CD1c-positive myeloid dendritic cell (primary cell): ENCODE data around the gene ABHD1.

Source experiments
- DNase-seq: peaks from one replicate; pipeline ENCODE4 v3.0.0-alpha.2; 2016; ENCODE audit errors: extremely low spot score

Gene ABHD1

GRCh38 chr2:27086724-27087593, 36.7 kb upstream of the ABHD1 start, which contains the start of gene KHK:
Gene KHK (plus strand): TSS chr2:27086772. CDS start chr2:27087260, 488 bp downstream.
- DNase-seq = no peak

GRCh38 chr2:27087823-27088410, 35.7 kb upstream of the ABHD1 start:
- no peak for DNase-seq

GRCh38 chr2:27088634-27089033, 35.0 kb upstream of the ABHD1 start:
- DNase-seq = no peak

- no peak for DNase-seq
These were observed 34.3 kb upstream of the ABHD1 start for GRCh38 chr2:27089111-27089954.

- no peak for DNase-seq
These were observed 31.6 kb upstream of the ABHD1 start for GRCh38 chr2:27091746-27092695.

- no peak for DNase-seq
These were observed 30.8 kb upstream of the ABHD1 start for GRCh38 chr2:27092696-27093429.

- no peak for DNase-seq
These were observed 29.9 kb upstream of the ABHD1 start for GRCh38 chr2:27093430-27094352.

- no peak for DNase-seq
These were observed 29.1 kb upstream of the ABHD1 start for GRCh38 chr2:27094353-27094984.

GRCh38 chr2:27095427-27095744, 28.2 kb upstream of the ABHD1 start:
- DNase-seq = no peak

GRCh38 chr2:27095745-27096651, 27.6 kb upstream of the ABHD1 start:
- DNase-seq = peak; percentile 56

- peak; percentile 66 for DNase-seq
These were observed 26.8 kb upstream of the ABHD1 start for GRCh38 chr2:27096748-27097297.

- no peak for DNase-seq
These were observed 26.3 kb upstream of the ABHD1 start for GRCh38 chr2:27097341-27097740.

GRCh38 chr2:27099334-27099955, 24.2 kb upstream of the ABHD1 start:
- no peak for DNase-seq

GRCh38 chr2:27100036-27100435, 23.6 kb upstream of the ABHD1 start:
- DNase-seq = no peak

- no peak for DNase-seq
These were observed 21.3 kb upstream of the ABHD1 start for GRCh38 chr2:27102329-27102728.

- no peak for DNase-seq
These were observed 17.6 kb upstream of the ABHD1 start for GRCh38 chr2:27105981-27106380.

- no peak for DNase-seq
These were observed 15.4 kb upstream of the ABHD1 start for GRCh38 chr2:27108221-27108620.
